OCI-LY7 (cell line): Measurements from ENCODE around the gene SCRG1. TPM values are rescaled to one million over a fixed set of nuclear protein-coding genes. Genes with fewer than 3 reads are reported as not detected.

ENCODE experiments used
- BruUV-seq: library from RNA; stranded (reverse); fragments of 400-500 nt; replicated peaks from 2 replicates; lab custom pipeline; 2021; lab: Mats Ljungman, UMichigan
- CTCF ChIA-PET: fragments of 300-600 bp; sonication (Branson Sonifier 250); formaldehyde crosslinking; loops from one replicate; lab custom pipeline; 2022; ENCODE audit warnings: antibody characterized with exemption; ENCODE audit not compliant: unreplicated experiment; lab: Charles Lee
- POLR2A ChIA-PET: fragments of 300-600 bp; sonication (Branson Sonifier 250); formaldehyde crosslinking; loops from one replicate; lab custom pipeline; 2022; ENCODE audit warnings: antibody characterized with exemption; lab: Charles Lee
- DNase-seq: peaks from one replicate; pipeline ENCODE4 v3.0.0-alpha.2; 2015; ENCODE audit warnings: low spot score
- H2AFZ ChIP-seq: fragments of 200-600 bp; sonication (generic), shearing (Covaris generic); 2 replicates; pipeline ENCODE4 v1.6.1; 2014; ENCODE audit warnings: mild to moderate bottlenecking, antibody characterized with exemption, low read length, moderate library complexity
- H3K27ac ChIP-seq: fragments of 200-600 bp; sonication (generic); 2 replicates; pipeline ENCODE4 v1.5.1; 2014; ENCODE audit warnings: mixed run types, low read depth, mild to moderate bottlenecking, moderate library complexity, low read length, inconsistent platforms; ENCODE audit not compliant: poor library complexity, severe bottlenecking
- H3K36me3 ChIP-seq: fragments of 200-600 bp; sonication (generic); 2 replicates; pipeline ENCODE4 v1.6.1; 2014; ENCODE audit warnings: mild to moderate bottlenecking, antibody characterized with exemption, low read length, moderate library complexity, mixed read lengths; ENCODE audit not compliant: insufficient read depth
- H3K4me1 ChIP-seq: fragments of 200-600 bp; sonication (generic); 2 replicates; pipeline ENCODE4 v1.5.1; 2014; ENCODE audit warnings: mild to moderate bottlenecking, low read length; ENCODE audit not compliant: insufficient read depth, poor library complexity, severe bottlenecking
- H3K4me2 ChIP-seq: fragments of 200-600 bp; sonication (generic); 2 replicates; pipeline ENCODE4 v1.6.1; 2014; ENCODE audit warnings: mild to moderate bottlenecking, low read length
- H3K4me3 ChIP-seq: fragments of 200-600 bp; sonication (generic); 2 replicates; pipeline ENCODE4 v1.5.1; 2014; ENCODE audit warnings: mild to moderate bottlenecking, low read depth, low read length; ENCODE audit not compliant: poor library complexity, severe bottlenecking
- H3K79me2 ChIP-seq: fragments of 200-600 bp; sonication (generic); 2 replicates; pipeline ENCODE4 v1.6.1; 2016; ENCODE audit warnings: low read depth, mild to moderate bottlenecking, low read length, moderate library complexity, mixed read lengths; ENCODE audit not compliant: insufficient read depth
- H3K9me2 ChIP-seq: fragments of 200-600 bp; sonication (generic); 2 replicates; pipeline ENCODE4 v1.6.1; 2016; ENCODE audit warnings: mild to moderate bottlenecking, low read length, mixed read lengths; ENCODE audit not compliant: insufficient read depth
- H3K9me3 ChIP-seq: fragments of 200-600 bp; sonication (generic); 2 replicates; pipeline ENCODE4 v1.6.1; 2014; ENCODE audit warnings: mild to moderate bottlenecking, mixed run types, low read length, mixed read lengths
- H4K20me1 ChIP-seq: fragments of 200-600 bp; sonication (generic); 2 replicates; pipeline ENCODE4 v1.6.1; 2014; ENCODE audit warnings: mild to moderate bottlenecking, antibody characterized with exemption, low read length, moderate library complexity, mixed read lengths; ENCODE audit not compliant: insufficient read depth
- EZH2phosphoT487 ChIP-seq: fragments of 200-600 bp; sonication (generic); IDR thresholded peaks from 2 replicates; pipeline ENCODE4 v1.6.1; 2018; ENCODE audit warnings: low read depth, borderline replicate concordance, mild to moderate bottlenecking, mixed run types, antibody characterized with exemption, low read length, moderate library complexity, mixed read lengths
- intact Hi-C: fragments of 100-400 bp; cut with micrococcal nuclease; formaldehyde crosslinking; loops from one replicate; pipeline ENCODE4 v1.10.0; 2022; ENCODE audit not compliant: unreplicated experiment
- total RNA-seq, 2 experiments: library from RNA; depleted of rRNA in 1 of 2; stranded (reverse); fragments of >200 nt in 1 of 2; shearing (Covaris generic) in 1 of 2; gene quantifications; 2 replicates each; pipeline ENCODE4 v1.2.3, GENCODE V29; 2014 to 2022
- TF ChIP-seq, protein P1 (sequence below): fragments of 200-600 bp; sonication (generic); conservative IDR thresholded peaks from 2 replicates; pipeline ENCODE4 v1.5.1; 2014; ENCODE audit warnings: mild to moderate bottlenecking, antibody characterized with exemption, low read length, moderate library complexity, mixed read lengths

Gene SCRG1
- total RNA-seq, 2 experiments from 2014 or later: not detected

DNA sequence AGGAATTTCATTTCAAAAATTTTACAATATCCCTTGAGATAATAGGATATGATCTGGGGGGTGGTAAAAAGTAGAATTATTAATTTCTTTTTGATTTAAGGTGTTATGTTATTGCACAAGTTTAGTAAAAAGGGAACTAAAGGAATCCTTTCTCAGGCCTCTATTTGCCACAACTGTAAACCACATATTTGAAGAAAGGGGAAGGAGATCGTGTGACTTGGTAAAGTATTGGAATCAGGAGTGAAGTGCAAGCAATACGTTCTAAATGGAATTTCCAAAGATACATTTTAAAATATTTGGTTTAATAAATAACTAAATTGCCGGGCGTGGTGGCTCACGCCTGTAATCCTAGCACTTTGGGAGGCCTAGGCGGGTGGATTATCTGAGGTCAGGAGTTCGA is 35.3 kb upstream of the SCRG1 start:
- no peak overlapping the region for H3K4me2 ChIP-seq
- H3K27ac ChIP-seq: no peak overlapping the region
- no peaks in the 10 kb centered on the region for H4K20me1 ChIP-seq
- ChIA-PET CTCF (no interaction called here), POLR2A (no interaction called here)
- TF ChIP-seq EZH2phosphoT487: no peak
- TF ChIP-seq, protein P1, sequence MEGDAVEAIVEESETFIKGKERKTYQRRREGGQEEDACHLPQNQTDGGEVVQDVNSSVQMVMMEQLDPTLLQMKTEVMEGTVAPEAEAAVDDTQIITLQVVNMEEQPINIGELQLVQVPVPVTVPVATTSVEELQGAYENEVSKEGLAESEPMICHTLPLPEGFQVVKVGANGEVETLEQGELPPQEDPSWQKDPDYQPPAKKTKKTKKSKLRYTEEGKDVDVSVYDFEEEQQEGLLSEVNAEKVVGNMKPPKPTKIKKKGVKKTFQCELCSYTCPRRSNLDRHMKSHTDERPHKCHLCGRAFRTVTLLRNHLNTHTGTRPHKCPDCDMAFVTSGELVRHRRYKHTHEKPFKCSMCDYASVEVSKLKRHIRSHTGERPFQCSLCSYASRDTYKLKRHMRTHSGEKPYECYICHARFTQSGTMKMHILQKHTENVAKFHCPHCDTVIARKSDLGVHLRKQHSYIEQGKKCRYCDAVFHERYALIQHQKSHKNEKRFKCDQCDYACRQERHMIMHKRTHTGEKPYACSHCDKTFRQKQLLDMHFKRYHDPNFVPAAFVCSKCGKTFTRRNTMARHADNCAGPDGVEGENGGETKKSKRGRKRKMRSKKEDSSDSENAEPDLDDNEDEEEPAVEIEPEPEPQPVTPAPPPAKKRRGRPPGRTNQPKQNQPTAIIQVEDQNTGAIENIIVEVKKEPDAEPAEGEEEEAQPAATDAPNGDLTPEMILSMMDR: no peak
- no peak overlapping the region for H3K4me3 ChIP-seq
- no peaks in the 10 kb centered on the region for H3K79me2 ChIP-seq
- no peaks in the 10 kb centered on the region for H3K36me3 ChIP-seq
- H3K9me3 ChIP-seq: no peaks in the 10 kb centered on the region
- no peaks in the 10 kb centered on the region for H3K4me1 ChIP-seq
- H3K9me2 ChIP-seq: no peaks in the 10 kb centered on the region
- H2AFZ ChIP-seq: no peak overlapping the region
- intact Hi-C loops: no loop called here
- DNase-seq: no peak
- no TSS peak for BruUV-seq

DNA sequence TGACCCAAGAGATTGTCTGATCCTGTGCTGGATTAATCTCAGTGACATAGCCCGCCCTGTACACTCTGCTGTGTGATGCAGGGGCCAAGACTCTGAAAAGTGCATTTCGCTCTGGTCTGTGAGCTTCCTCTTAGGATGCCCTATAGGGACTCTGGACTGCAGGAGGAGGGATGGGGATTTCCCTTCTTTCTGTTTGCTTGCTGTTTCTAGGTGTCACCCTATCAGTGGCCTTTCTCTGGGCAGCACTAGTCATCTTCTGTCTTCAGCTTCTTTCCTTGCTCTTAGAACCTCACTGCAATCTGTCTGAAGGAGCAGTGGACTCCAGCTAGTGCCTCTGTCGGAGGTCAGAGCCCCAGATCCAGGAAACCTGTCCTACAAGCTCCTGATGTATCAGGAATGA is 34.5 kb upstream of the SCRG1 start:
- no peak for DNase-seq
- no TSS peak for BruUV-seq
- TF ChIP-seq, protein P1: no peak
- no peak for TF ChIP-seq EZH2phosphoT487
- Histone ChIP-seq H3K9me2 (no peaks in the 10 kb centered on the region), H3K4me3 (no peak overlapping the region), H3K79me2 (no peaks in the 10 kb centered on the region), H3K4me1 (no peaks in the 10 kb centered on the region), H3K4me2 (no peak overlapping the region), H3K36me3 (no peaks in the 10 kb centered on the region), H2AFZ (no peak overlapping the region), H3K9me3 (no peaks in the 10 kb centered on the region), H3K27ac (no peak overlapping the region), H4K20me1 (no peaks in the 10 kb centered on the region)
- intact Hi-C loops: no loop called here
- ChIA-PET POLR2A (interaction anchor here (0.9 kb wide), 1 partner anchor 136 kb away, joined by 3 read pairs; no protein-coding TSS in a partner anchor), CTCF (no interaction called here)

DNA sequence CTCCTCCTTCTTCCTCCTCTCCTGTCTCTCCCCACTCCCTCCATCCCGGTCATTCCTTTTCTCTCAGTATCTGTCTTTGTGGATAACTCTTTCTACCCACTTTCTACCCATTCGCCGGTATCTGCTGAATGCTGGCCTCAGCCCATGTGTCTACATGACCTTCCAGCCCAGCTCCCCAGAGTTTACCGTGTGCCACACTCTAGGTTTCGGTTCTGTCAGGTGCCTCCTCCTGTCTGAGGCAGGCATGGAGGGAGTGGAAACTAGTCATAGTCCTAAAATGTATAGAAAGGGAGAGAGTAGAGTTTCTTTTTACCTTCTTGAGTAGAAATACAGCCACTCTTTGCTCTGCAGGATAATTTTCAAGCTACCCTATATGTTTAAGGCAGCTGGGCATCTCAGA is 33.5 kb upstream of the SCRG1 start:
- intact Hi-C loops: no loop called here
- Histone ChIP-seq H3K79me2 (no peaks in the 10 kb centered on the region), H3K36me3 (no peaks in the 10 kb centered on the region), H4K20me1 (no peaks in the 10 kb centered on the region), H3K27ac (no peak overlapping the region), H3K4me1 (no peaks in the 10 kb centered on the region), H3K9me3 (no peaks in the 10 kb centered on the region), H3K4me3 (no peak overlapping the region), H3K4me2 (no peak overlapping the region), H2AFZ (no peak overlapping the region), H3K9me2 (no peaks in the 10 kb centered on the region)
- DNase-seq: no peak
- no peak for TF ChIP-seq EZH2phosphoT487
- TF ChIP-seq, protein P1: no peak
- POLR2A ChIA-PET: interaction anchor here (0.9 kb wide), 1 partner anchor 135 kb away, joined by 3 read pairs; no protein-coding TSS in a partner anchor
- BruUV-seq: no TSS peak
- CTCF ChIA-PET: no interaction called here
